GM12878 (cell line): Measurements from ENCODE around the gene PRG3. TPM values are rescaled to one million over a fixed set of nuclear protein-coding genes. Genes with fewer than 3 reads are reported as not detected.

Source experiments
- ATAC-seq: fragments of 200-7000 bp; cut with Tn5 transposase; 3 replicates; pipeline ENCODE4 v1.9.1; 2020; ENCODE audit warnings: mild to moderate bottlenecking, moderate library complexity
- BruUV-seq: library from RNA; stranded (reverse); fragments of 400-500 nt; replicated peaks from 2 replicates; lab custom pipeline; 2021; lab: Mats Ljungman, UMichigan
- CTCF ChIA-PET: fragments of 300-600 bp; sonication (Branson Sonifier 250); formaldehyde crosslinking; extraction: SDS; loops from one replicate; lab custom pipeline; 2021; ENCODE audit warnings: inconsistent platforms; lab: Yijun Ruan, JAX
- POLR2A ChIA-PET: fragments of 350-600 bp; formaldehyde crosslinking; extraction: SDS; loops from one replicate; lab custom pipeline; 2021; ENCODE audit warnings: inconsistent platforms; lab: Charles Lee
- RAD21 ChIA-PET: fragments of 300-600 bp; sonication (Branson Sonifier 250); formaldehyde crosslinking; loops from one replicate; lab custom pipeline; 2023; ENCODE audit warnings: antibody characterized with exemption; ENCODE audit not compliant: unreplicated experiment; lab: Charles Lee
- SMC1A ChIA-PET: fragments of 300-600 bp; sonication (Branson Sonifier 250); formaldehyde crosslinking; loops from one replicate; lab custom pipeline; 2023; ENCODE audit not compliant: unreplicated experiment, uncharacterized antibody; lab: Charles Lee
- DNase-seq: peaks from one replicate; pipeline ENCODE4 v3.0.0-alpha.2; 2011; ENCODE audit warnings: low read depth, low spot score
- FAIRE-seq: peaks from 3 replicates; lab custom pipeline; 2011; peaks lifted over from hg19 to GRCh38; lab: Jason Lieb, UNC
- H2AFZ ChIP-seq: 2 replicates; pipeline ENCODE4 v1.6.0; 2011; ENCODE audit warnings: low read depth, low read length, control low read depth; ENCODE audit not compliant: control insufficient read depth
- H3K27ac ChIP-seq: 2 replicates; pipeline ENCODE4 v1.5.1; 2011; ENCODE audit warnings: control low read depth; ENCODE audit not compliant: control insufficient read depth, insufficient read depth
- H3K27me3 ChIP-seq, 2 experiments: replicated peaks in 1 of 2; 2 replicates each; pipeline versions ENCODE4 v1.6.0 to v1.6.1; 2011; ENCODE audit warnings: low read length in 1 of 2; ENCODE audit not compliant: control insufficient read depth in 2 of 2, insufficient read depth in 2 of 2
- H3K36me3 ChIP-seq, 2 experiments: 2 replicates each; pipeline ENCODE4 v1.5.1; 2011; ENCODE audit warnings: low read length in 1 of 2; ENCODE audit not compliant: control insufficient read depth in 2 of 2, insufficient read depth in 2 of 2
- H3K4me1 ChIP-seq: 2 replicates; pipeline ENCODE4 v1.6.1; 2011; ENCODE audit warnings: mild to moderate bottlenecking, low read length, moderate library complexity, mixed read lengths; ENCODE audit not compliant: control insufficient read depth, insufficient read depth
- H3K4me2 ChIP-seq: 2 replicates; pipeline ENCODE4 v1.6.0; 2011; ENCODE audit warnings: control low read depth; ENCODE audit not compliant: control insufficient read depth, insufficient read depth
- H3K4me3 ChIP-seq: fragments of 200-600 bp; sonication (generic); 2 replicates; pipeline ENCODE4 v1.5.1; 2016
- H3K79me2 ChIP-seq: 2 replicates; pipeline ENCODE4 v1.6.0; 2011; ENCODE audit warnings: low read length; ENCODE audit not compliant: control insufficient read depth, insufficient read depth
- H3K9ac ChIP-seq: 2 replicates; pipeline ENCODE4 v1.8.0; 2011; ENCODE audit warnings: low read length, control low read depth, mixed read lengths; ENCODE audit not compliant: control insufficient read depth, insufficient read depth
- H3K9me3 ChIP-seq: replicated peaks from 3 replicates; pipeline ENCODE4 v1.5.1; 2011; ENCODE audit warnings: mild to moderate bottlenecking, low read length; ENCODE audit not compliant: control insufficient read depth, insufficient read depth
- H4K20me1 ChIP-seq: 2 replicates; pipeline ENCODE4 v1.6.0; 2011; ENCODE audit not compliant: control insufficient read depth, insufficient read depth
- BRCA1 ChIP-seq: IDR thresholded peaks from 2 replicates; pipeline ENCODE4 v1.6.1; 2011; ENCODE audit warnings: low read depth, low read length, improper control_type of control experiment
- HCFC1 ChIP-seq: fragments of 150-350 bp; IDR thresholded peaks from 2 replicates; pipeline ENCODE4 v1.6.1; 2014; ENCODE audit warnings: low read length
- MYC ChIP-seq: IDR thresholded peaks from 2 replicates; pipeline ENCODE4 v1.6.1; 2011; ENCODE audit warnings: mild to moderate bottlenecking, low read length, moderate library complexity, inconsistent platforms; ENCODE audit not compliant: insufficient read depth, insufficient replicate concordance, insufficient read length, severe bottlenecking
- NR2C2 ChIP-seq: IDR thresholded peaks from 2 replicates; pipeline ENCODE4 v1.6.1; 2011; ENCODE audit warnings: borderline replicate concordance, low read depth; ENCODE audit not compliant: control insufficient read depth, insufficient read length
- NR2F1 ChIP-seq: fragments of 450-650 bp; conservative IDR thresholded peaks from 2 replicates; pipeline ENCODE4 v1.6.1; 2017; ENCODE audit warnings: mild to moderate bottlenecking
- PAX8 ChIP-seq: fragments of 450-650 bp; IDR thresholded peaks from 2 replicates; pipeline ENCODE4 v1.6.1; 2017; ENCODE audit warnings: mild to moderate bottlenecking, moderate library complexity
- PML ChIP-seq: IDR thresholded peaks from 2 replicates; pipeline ENCODE4 v1.6.1; 2012; ENCODE audit warnings: low read length, inconsistent platforms
- POLR2AphosphoS2 ChIP-seq: IDR thresholded peaks from 2 replicates; pipeline ENCODE4 v1.6.1; 2011; ENCODE audit warnings: low read depth, mild to moderate bottlenecking, low read length, improper control_type of control experiment, moderate library complexity
- RELA ChIP-seq: fragments of 450-650 bp; IDR thresholded peaks from 2 replicates; pipeline ENCODE4 v1.8.0; 2014; ENCODE audit warnings: borderline replicate concordance; ENCODE audit not compliant: partially characterized antibody
- SIN3A ChIP-seq: IDR thresholded peaks from 2 replicates; pipeline ENCODE4 v1.6.1; 2012; ENCODE audit warnings: low read depth, low read length, improper control_type of control experiment
- SMAD1 ChIP-seq: fragments of 450-650 bp; IDR thresholded peaks from 2 replicates; pipeline ENCODE4 v1.6.1; 2018; ENCODE audit warnings: mild to moderate bottlenecking, low read depth; ENCODE audit not compliant: partially characterized antibody
- TCF12 ChIP-seq: IDR thresholded peaks from 2 replicates; pipeline ENCODE4 v1.6.1; 2011; ENCODE audit warnings: low read depth, mild to moderate bottlenecking, low read length
- in situ Hi-C: fragments of 300-500 bp; cut with MboI; formaldehyde crosslinking; loops from 9 replicates; pipeline ENCODE4 v1.14.3; 2018; ENCODE audit warnings: mixed read lengths
- intact Hi-C: fragments of 100-400 bp; cut with micrococcal nuclease; formaldehyde crosslinking; loops from one replicate; pipeline ENCODE4 v1.14.2; 2022; ENCODE audit not compliant: unreplicated experiment
- polyA plus RNA-seq, 11 experiments: library from polyadenylated mRNA; depleted of rRNA in 4 of 11; unstranded in 6 of 11; stranded (reverse) in 5 of 11; fragments of >200 nt; fragmentation: Nextera tagmentation in 4 of 11; fragmentation: Illumina TruSeq in 1 of 11; extraction: Ambion mirVana in 4 of 11; extraction: Trizol in 1 of 11; gene quantifications; 1 replicate in 1 of 11; 2 replicates in 10 of 11; pipeline versions ENCODE4 v1.2.1 to v1.2.3, GENCODE V29; 2011 to 2016; ENCODE audit warnings: inconsistent platforms in 2 of 11, missing spikeins in 2 of 11, low read depth in 1 of 11
- total RNA-seq, 4 experiments: library from RNA; depleted of rRNA in 3 of 4; stranded (reverse); fragments of >200 nt in 3 of 4; fragmentation: Illumina TruSeq in 1 of 4; extraction: Trizol in 1 of 4; gene quantifications; 2 replicates each; pipeline versions ENCODE4 v1.2.1 to v1.2.3, GENCODE V29; 2013 to 2021
- TF ChIP-seq, protein P1 (sequence below): IDR thresholded peaks from 2 replicates; pipeline ENCODE4 v1.6.1; 2012; ENCODE audit warnings: low read depth, low read length, improper control_type of control experiment
- TF ChIP-seq, protein P2 (sequence below): fragments of 450-650 bp; IDR thresholded peaks from 2 replicates; pipeline ENCODE4 v1.6.1; 2016; ENCODE audit warnings: mild to moderate bottlenecking
- TF ChIP-seq, protein P3 (sequence below): fragments of 450-650 bp; IDR thresholded peaks from 2 replicates; pipeline ENCODE4 v1.6.1; 2017; ENCODE audit warnings: mild to moderate bottlenecking, moderate library complexity

PRG3 gene
- total and polyA plus RNA-seq, 10 of the 15 experiments (the other 5 are each of a cell fraction or from before 2014, with no cell fraction given): not detected

DNA sequence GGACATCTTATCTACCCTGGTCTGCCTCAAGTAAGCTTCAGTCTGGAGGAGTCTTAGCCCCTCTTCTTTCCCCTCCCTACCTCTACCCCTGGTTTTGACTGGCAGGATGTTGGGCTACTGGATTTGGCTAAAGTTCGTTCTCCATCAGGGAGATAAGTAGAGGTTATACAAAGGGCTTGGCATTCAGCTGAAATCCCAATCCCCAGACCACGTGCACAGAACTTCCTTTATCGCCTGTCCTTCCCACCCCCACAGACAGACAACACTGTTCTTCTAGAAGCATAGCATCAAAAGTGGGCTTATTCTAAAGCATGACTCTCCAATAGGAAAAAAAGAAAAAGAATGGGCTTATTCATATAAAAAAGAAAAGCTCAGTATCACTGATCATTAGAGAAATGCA, 7.8 kb downstream of the PRG3 start (continued):
- TF ChIP-seq, protein P1, sequence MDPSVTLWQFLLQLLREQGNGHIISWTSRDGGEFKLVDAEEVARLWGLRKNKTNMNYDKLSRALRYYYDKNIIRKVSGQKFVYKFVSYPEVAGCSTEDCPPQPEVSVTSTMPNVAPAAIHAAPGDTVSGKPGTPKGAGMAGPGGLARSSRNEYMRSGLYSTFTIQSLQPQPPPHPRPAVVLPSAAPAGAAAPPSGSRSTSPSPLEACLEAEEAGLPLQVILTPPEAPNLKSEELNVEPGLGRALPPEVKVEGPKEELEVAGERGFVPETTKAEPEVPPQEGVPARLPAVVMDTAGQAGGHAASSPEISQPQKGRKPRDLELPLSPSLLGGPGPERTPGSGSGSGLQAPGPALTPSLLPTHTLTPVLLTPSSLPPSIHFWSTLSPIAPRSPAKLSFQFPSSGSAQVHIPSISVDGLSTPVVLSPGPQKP: no peak
- TF ChIP-seq TCF12 (no peak), PAX8 (no peak), NR2C2 (no peak), NR2F1 (no peak), POLR2AphosphoS2 (no peak), SIN3A (no peak), SMAD1 (no peak)
- TF ChIP-seq, protein P2, sequence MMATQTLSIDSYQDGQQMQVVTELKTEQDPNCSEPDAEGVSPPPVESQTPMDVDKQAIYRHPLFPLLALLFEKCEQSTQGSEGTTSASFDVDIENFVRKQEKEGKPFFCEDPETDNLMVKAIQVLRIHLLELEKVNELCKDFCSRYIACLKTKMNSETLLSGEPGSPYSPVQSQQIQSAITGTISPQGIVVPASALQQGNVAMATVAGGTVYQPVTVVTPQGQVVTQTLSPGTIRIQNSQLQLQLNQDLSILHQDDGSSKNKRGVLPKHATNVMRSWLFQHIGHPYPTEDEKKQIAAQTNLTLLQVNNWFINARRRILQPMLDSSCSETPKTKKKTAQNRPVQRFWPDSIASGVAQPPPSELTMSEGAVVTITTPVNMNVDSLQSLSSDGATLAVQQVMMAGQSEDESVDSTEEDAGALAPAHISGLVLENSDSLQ: no peak

DNA sequence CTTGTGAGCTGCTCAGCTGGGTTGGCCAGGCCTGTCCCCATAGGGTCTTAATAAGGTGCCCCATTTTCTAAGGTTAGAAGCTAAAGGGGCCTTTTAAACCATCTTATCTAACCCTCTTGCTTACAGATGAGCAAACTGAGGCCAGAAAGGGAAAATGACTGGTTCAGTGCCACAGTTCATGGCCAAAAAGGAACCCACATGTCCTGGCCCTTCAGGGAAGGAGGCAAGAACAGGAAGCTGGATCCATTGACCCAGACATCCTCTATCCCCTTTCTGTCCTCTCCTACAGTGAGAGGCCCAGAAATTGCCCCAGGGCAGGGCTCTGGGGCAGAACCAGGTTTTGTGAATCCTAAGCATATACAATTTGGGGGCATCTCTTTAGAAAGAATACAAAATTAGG, 10.0 kb downstream of the PRG3 start:
- Histone ChIP-seq H3K4me3 (no peak overlapping the region), H2AFZ (no peak overlapping the region), H3K27me3 (no peaks in the 10 kb centered on the region), H3K9me3 (no peaks in the 10 kb centered on the region), H3K4me2 (no peak overlapping the region), H4K20me1 (no peaks in the 10 kb centered on the region), H3K4me1 (no peaks in the 10 kb centered on the region), H3K9ac (no peak overlapping the region), H3K27ac (no peak overlapping the region), H3K79me2 (no peaks in the 10 kb centered on the region), H3K36me3 (no peaks in the 10 kb centered on the region)
- ChIA-PET POLR2A (no interaction called here), RAD21 (no interaction called here), SMC1A (interaction anchor here (0.5 to 0.6 kb wide), 2 partner anchors 8 to 275 kb away, joined by 3 read pairs; no protein-coding TSS in a partner anchor), CTCF (no interaction called here)
- intact Hi-C loops: no loop called here
- no peak for ATAC-seq
- no peak for DNase-seq
- FAIRE-seq: no peak
- no TSS peak for BruUV-seq
- in situ Hi-C loops: no loop called here
- TF ChIP-seq RELA: no peak
- no peak for TF ChIP-seq SMAD1
- no peak for TF ChIP-seq BRCA1
- no peak for TF ChIP-seq MYC
- TF ChIP-seq, protein P3, sequence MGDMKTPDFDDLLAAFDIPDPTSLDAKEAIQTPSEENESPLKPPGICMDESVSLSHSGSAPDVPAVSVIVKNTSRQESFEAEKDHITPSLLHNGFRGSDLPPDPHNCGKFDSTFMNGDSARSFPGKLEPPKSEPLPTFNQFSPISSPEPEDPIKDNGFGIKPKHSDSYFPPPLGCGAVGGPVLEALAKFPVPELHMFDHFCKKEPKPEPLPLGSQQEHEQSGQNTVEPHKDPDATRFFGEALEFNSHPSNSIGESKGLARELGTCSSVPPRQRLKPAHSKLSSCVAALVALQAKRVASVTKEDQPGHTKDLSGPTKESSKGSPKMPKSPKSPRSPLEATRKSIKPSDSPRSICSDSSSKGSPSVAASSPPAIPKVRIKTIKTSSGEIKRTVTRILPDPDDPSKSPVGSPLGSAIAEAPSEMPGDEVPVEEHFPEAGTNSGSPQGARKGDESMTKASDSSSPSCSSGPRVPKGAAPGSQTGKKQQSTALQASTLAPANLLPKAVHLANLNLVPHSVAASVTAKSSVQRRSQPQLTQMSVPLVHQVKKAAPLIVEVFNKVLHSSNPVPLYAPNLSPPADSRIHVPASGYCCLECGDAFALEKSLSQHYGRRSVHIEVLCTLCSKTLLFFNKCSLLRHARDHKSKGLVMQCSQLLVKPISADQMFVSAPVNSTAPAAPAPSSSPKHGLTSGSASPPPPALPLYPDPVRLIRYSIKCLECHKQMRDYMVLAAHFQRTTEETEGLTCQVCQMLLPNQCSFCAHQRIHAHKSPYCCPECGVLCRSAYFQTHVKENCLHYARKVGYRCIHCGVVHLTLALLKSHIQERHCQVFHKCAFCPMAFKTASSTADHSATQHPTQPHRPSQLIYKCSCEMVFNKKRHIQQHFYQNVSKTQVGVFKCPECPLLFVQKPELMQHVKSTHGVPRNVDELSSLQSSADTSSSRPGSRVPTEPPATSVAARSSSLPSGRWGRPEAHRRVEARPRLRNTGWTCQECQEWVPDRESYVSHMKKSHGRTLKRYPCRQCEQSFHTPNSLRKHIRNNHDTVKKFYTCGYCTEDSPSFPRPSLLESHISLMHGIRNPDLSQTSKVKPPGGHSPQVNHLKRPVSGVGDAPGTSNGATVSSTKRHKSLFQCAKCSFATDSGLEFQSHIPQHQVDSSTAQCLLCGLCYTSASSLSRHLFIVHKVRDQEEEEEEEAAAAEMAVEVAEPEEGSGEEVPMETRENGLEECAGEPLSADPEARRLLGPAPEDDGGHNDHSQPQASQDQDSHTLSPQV: no peak
- TF ChIP-seq HCFC1: no peak
- TF ChIP-seq PML: no peak
